Endodermal cell (in vitro differentiated cells): ENCODE data around the gene HERPUD1. TPM values are rescaled to one million over a fixed set of nuclear protein-coding genes. Genes with fewer than 3 reads are reported as not detected.
A peak's percentile ranks its signal among the peaks of the same experiment; 100 is the strongest.

Experiments
- DNase-seq: peaks from one replicate; pipeline ENCODE4 v3.0.0-alpha.2; 2017
- H3K27ac ChIP-seq: 2 replicates; pipeline ENCODE4 v1.5.1; 2013; ENCODE audit warnings: mild to moderate bottlenecking, low read depth, low read length, moderate library complexity
- H3K27me3 ChIP-seq: 2 replicates; pipeline ENCODE4 v1.6.1; 2013; ENCODE audit warnings: mild to moderate bottlenecking, low read length, moderate library complexity; ENCODE audit not compliant: insufficient read depth, control insufficient read depth, poor library complexity, severe bottlenecking
- H3K36me3 ChIP-seq: 2 replicates; pipeline ENCODE4 v1.7.0; 2013; ENCODE audit warnings: mild to moderate bottlenecking, low read length, moderate library complexity; ENCODE audit not compliant: control insufficient read depth, insufficient read depth
- H3K4me1 ChIP-seq: one replicate; pipeline ENCODE4 v1.7.0; 2013; ENCODE audit warnings: low read length; ENCODE audit not compliant: control insufficient read depth, insufficient read depth
- H3K4me3 ChIP-seq: 2 replicates; pipeline ENCODE4 v1.5.1; 2013; ENCODE audit warnings: mild to moderate bottlenecking, low read length, moderate library complexity
- H3K9ac ChIP-seq: 2 replicates; pipeline ENCODE4 v1.6.1; 2013; ENCODE audit warnings: mild to moderate bottlenecking, low read length, moderate library complexity; ENCODE audit not compliant: poor library complexity, severe bottlenecking; ENCODE audit errors: extremely low read depth
- H3K9me3 ChIP-seq: 2 replicates; pipeline ENCODE4 v1.6.1; 2013; ENCODE audit warnings: mild to moderate bottlenecking, low read length, moderate library complexity; ENCODE audit not compliant: control insufficient read depth
- H3K27ac Mint-ChIP-seq: 2 replicates; pipeline ENCODE4 v1.8.0; 2020; ENCODE audit warnings: mixed read lengths
- H3K27me3 Mint-ChIP-seq: 2 replicates; pipeline ENCODE4 v1.8.0; 2021; ENCODE audit warnings: mild to moderate bottlenecking, mixed read lengths; ENCODE audit not compliant: insufficient read depth
- H3K36me3 Mint-ChIP-seq: 2 replicates; pipeline ENCODE4 v1.8.0; 2020; ENCODE audit warnings: low read depth, mixed read lengths
- H3K4me1 Mint-ChIP-seq: 2 replicates; pipeline ENCODE4 v1.8.0; 2020; ENCODE audit warnings: mixed read lengths
- H3K4me3 Mint-ChIP-seq: 2 replicates; pipeline ENCODE4 v1.8.0; 2020; ENCODE audit warnings: mild to moderate bottlenecking, moderate library complexity, mixed read lengths
- H3K9me3 Mint-ChIP-seq: 2 replicates; pipeline ENCODE4 v1.8.0; 2020; ENCODE audit warnings: mild to moderate bottlenecking, mixed read lengths
- WGBS, 2 experiments: methylation state at CpG; one replicate each; pipeline versions ENCODE4 v1.1.5 to v1.1.7; 2013; ENCODE audit warnings: missing lambda C conversion rate in 2 of 2, mixed read lengths in 1 of 2; ENCODE audit not compliant: insufficient coverage in 1 of 2, insufficient read length in 1 of 2; 5-methylcytosine and 5-hydroxymethylcytosine counted together
- total RNA-seq, 2 donors: library from RNA; stranded (reverse); fragmentation: NEBNext Ultra II Directional in 1 of 2; extraction: Animal tissue kit (Norgen Biotek cat#: 25700) in 1 of 2; gene quantifications; 2 replicates in 1 of 2; 3 replicates in 1 of 2; pipeline ENCODE4 v1.2.1, GENCODE V29; 2021
- TF ChIP-seq, protein P1 (sequence below): fragments of 200-600 bp; sonication (generic); conservative IDR thresholded peaks from 2 replicates; pipeline ENCODE4 v1.5.0; 2021; ENCODE audit warnings: antibody characterized with exemption, mild to moderate bottlenecking

HERPUD1 gene
- total RNA-seq, 2 donors from 2014 or later: 21.5 to 40.6 TPM

DNA sequence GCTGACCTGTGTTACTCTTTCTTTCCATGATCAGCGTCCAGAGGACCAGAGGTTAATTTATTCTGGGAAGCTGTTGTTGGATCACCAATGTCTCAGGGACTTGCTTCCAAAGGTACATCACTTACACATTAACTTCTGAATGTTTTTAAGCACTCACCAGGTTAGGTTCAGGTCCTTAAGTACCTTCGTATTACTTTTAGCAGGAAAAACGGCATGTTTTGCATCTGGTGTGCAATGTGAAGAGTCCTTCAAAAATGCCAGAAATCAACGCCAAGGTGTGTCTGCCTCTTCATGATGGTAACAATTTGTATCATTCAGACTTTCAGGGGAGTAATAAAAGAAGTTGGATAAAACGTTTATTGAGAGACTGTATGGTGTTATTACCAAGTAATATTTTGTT is 3.3 kb downstream of the HERPUD1 start:
- no peak for DNase-seq
- H3K27me3 ChIP-seq: no peaks in the 10 kb centered on the region
- H3K36me3 Mint-ChIP-seq: peaks cover 50% of the 10 kb centered on the region
- H3K9me3 Mint-ChIP-seq: no peaks in the 10 kb centered on the region
- H3K36me3 ChIP-seq: peaks cover 65% of the 10 kb centered on the region
- no peak overlapping the region for H3K27ac ChIP-seq
- no peaks in the 10 kb centered on the region for H3K27me3 Mint-ChIP-seq
- no peaks in the 10 kb centered on the region for H3K4me1 ChIP-seq
- H3K4me1 Mint-ChIP-seq: peaks cover 25% of the 10 kb centered on the region
- H3K9ac ChIP-seq: no peak overlapping the region
- peak overlapping the region; percentile 95 for H3K4me3 Mint-ChIP-seq
- H3K9me3 ChIP-seq: no peaks in the 10 kb centered on the region
- 84 to 95% methylated on average over 4 to 5 of the region's 5 CpGs for WGBS, 2 experiments
- no peak overlapping the region for H3K27ac Mint-ChIP-seq
- H3K4me3 ChIP-seq: peak overlapping the region; percentile 91
- TF ChIP-seq, protein P1, sequence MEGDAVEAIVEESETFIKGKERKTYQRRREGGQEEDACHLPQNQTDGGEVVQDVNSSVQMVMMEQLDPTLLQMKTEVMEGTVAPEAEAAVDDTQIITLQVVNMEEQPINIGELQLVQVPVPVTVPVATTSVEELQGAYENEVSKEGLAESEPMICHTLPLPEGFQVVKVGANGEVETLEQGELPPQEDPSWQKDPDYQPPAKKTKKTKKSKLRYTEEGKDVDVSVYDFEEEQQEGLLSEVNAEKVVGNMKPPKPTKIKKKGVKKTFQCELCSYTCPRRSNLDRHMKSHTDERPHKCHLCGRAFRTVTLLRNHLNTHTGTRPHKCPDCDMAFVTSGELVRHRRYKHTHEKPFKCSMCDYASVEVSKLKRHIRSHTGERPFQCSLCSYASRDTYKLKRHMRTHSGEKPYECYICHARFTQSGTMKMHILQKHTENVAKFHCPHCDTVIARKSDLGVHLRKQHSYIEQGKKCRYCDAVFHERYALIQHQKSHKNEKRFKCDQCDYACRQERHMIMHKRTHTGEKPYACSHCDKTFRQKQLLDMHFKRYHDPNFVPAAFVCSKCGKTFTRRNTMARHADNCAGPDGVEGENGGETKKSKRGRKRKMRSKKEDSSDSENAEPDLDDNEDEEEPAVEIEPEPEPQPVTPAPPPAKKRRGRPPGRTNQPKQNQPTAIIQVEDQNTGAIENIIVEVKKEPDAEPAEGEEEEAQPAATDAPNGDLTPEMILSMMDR: no peak

DNA sequence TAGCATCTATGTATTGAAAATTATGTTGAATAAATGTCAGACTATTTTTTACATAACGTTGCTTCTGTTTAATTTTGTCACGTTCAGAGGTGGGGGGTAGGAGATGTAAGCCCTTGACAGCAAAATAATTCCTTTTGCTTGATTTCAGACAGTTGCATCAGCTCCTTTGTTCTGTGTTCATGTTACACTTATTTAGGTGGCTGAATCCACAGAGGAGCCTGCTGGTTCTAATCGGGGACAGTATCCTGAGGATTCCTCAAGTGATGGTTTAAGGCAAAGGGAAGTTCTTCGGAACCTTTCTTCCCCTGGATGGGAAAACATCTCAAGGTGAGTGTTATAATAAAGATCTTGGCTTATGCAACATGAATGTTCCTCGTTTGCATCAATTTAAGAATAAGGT is 4.5 kb downstream of the HERPUD1 start:
- H3K9ac ChIP-seq: no peak overlapping the region
- no peaks in the 10 kb centered on the region for H3K9me3 ChIP-seq
- no peak overlapping the region for H3K27ac ChIP-seq
- H3K4me1 Mint-ChIP-seq: peaks cover 13% of the 10 kb centered on the region
- no peaks in the 10 kb centered on the region for H3K27me3 ChIP-seq
- no peaks in the 10 kb centered on the region for H3K9me3 Mint-ChIP-seq
- H3K27me3 Mint-ChIP-seq: no peaks in the 10 kb centered on the region
- TF ChIP-seq, protein P1: no peak
- no peaks in the 10 kb centered on the region for H3K4me1 ChIP-seq
- peak overlapping the region; percentile 91 for H3K4me3 ChIP-seq
- WGBS, 2 experiments: 91 to 92% methylated on average over 4 of the region's 5 CpGs
- no peak for DNase-seq
- H3K36me3 Mint-ChIP-seq: peaks cover 60% of the 10 kb centered on the region
- H3K36me3 ChIP-seq: peaks cover 76% of the 10 kb centered on the region
- H3K27ac Mint-ChIP-seq: no peak overlapping the region
- no peak overlapping the region for H3K4me3 Mint-ChIP-seq

DNA sequence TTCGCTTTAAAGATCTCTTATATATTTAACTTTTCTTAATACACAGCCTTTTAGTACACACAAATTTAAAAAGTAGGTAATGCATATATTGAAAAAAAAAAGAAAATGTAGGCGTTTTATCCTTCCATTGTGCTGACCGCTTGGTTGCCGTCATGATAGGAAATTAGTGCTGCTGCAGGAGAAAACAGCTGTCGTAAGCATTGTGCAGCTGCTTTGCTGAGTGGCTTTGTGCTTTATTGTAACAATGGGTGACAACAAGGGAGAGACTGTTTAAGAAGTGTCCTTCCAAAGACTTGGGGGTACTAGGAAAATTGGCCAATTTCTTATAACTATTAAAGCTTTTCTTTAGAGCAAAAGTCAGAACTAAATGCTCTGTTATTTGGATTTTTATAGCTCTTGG is 5.0 kb downstream of the HERPUD1 start:
- no peaks in the 10 kb centered on the region for H3K4me1 ChIP-seq
- H3K27ac Mint-ChIP-seq: no peak overlapping the region
- H3K27ac ChIP-seq: no peak overlapping the region
- H3K9me3 ChIP-seq: no peaks in the 10 kb centered on the region
- H3K4me1 Mint-ChIP-seq: peaks cover 13% of the 10 kb centered on the region
- no peak overlapping the region for H3K4me3 Mint-ChIP-seq
- WGBS, 2 experiments: 80 to 95% methylated on average over 1 to 4 of the region's 5 CpGs
- peaks cover 63% of the 10 kb centered on the region for H3K36me3 Mint-ChIP-seq
- no peaks in the 10 kb centered on the region for H3K27me3 ChIP-seq
- no peaks in the 10 kb centered on the region for H3K9me3 Mint-ChIP-seq
- no peak overlapping the region for H3K4me3 ChIP-seq
- H3K9ac ChIP-seq: no peak overlapping the region
- peaks cover 81% of the 10 kb centered on the region for H3K36me3 ChIP-seq
- H3K27me3 Mint-ChIP-seq: no peaks in the 10 kb centered on the region
- DNase-seq: no peak
- TF ChIP-seq, protein P1: no peak
